Measurements from ENCODE around the gene FKBP1A.

DNA sequence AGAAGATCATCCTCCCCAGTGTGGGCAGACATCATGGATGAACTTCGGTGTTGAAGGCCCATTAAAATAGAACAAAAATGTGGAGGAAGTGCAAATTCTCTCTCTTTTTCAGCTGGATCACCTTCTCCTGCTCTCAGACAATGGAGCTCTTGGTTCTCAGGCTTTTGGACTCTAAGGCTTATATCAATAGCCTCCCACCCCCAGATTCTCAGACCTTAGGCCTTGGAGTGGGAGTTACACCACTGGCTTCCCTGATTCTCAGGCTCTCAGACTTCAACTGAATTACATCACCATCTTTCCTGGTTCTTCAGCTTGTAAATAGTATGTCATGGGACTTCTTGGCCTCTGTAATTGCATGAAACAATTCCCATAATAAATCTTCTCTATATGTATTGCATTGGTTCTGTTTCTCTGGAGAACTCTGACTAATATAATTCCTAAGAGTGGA is 37.2 kb upstream of the FKBP1A start:
- TF ChIP-seq GABPA (IDR thresholded peaks at IDR 0.05; ENCODE audit: low read depth) (no peak), POLR2AphosphoS5 (IDR thresholded peaks at IDR 0.05; ENCODE audit: low read depth) (no peak), SPI1 (IDR thresholded peaks at IDR 0.05; ENCODE audit: borderline replicate concordance, low read depth) (no peak)
- TF ChIP-seq, protein P1, sequence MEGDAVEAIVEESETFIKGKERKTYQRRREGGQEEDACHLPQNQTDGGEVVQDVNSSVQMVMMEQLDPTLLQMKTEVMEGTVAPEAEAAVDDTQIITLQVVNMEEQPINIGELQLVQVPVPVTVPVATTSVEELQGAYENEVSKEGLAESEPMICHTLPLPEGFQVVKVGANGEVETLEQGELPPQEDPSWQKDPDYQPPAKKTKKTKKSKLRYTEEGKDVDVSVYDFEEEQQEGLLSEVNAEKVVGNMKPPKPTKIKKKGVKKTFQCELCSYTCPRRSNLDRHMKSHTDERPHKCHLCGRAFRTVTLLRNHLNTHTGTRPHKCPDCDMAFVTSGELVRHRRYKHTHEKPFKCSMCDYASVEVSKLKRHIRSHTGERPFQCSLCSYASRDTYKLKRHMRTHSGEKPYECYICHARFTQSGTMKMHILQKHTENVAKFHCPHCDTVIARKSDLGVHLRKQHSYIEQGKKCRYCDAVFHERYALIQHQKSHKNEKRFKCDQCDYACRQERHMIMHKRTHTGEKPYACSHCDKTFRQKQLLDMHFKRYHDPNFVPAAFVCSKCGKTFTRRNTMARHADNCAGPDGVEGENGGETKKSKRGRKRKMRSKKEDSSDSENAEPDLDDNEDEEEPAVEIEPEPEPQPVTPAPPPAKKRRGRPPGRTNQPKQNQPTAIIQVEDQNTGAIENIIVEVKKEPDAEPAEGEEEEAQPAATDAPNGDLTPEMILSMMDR (IDR thresholded peaks at IDR 0.05; ENCODE audit: insufficient read depth, low read length) = no peak
- TF ChIP-seq, protein P2, sequence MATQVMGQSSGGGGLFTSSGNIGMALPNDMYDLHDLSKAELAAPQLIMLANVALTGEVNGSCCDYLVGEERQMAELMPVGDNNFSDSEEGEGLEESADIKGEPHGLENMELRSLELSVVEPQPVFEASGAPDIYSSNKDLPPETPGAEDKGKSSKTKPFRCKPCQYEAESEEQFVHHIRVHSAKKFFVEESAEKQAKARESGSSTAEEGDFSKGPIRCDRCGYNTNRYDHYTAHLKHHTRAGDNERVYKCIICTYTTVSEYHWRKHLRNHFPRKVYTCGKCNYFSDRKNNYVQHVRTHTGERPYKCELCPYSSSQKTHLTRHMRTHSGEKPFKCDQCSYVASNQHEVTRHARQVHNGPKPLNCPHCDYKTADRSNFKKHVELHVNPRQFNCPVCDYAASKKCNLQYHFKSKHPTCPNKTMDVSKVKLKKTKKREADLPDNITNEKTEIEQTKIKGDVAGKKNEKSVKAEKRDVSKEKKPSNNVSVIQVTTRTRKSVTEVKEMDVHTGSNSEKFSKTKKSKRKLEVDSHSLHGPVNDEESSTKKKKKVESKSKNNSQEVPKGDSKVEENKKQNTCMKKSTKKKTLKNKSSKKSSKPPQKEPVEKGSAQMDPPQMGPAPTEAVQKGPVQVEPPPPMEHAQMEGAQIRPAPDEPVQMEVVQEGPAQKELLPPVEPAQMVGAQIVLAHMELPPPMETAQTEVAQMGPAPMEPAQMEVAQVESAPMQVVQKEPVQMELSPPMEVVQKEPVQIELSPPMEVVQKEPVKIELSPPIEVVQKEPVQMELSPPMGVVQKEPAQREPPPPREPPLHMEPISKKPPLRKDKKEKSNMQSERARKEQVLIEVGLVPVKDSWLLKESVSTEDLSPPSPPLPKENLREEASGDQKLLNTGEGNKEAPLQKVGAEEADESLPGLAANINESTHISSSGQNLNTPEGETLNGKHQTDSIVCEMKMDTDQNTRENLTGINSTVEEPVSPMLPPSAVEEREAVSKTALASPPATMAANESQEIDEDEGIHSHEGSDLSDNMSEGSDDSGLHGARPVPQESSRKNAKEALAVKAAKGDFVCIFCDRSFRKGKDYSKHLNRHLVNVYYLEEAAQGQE (IDR thresholded peaks at IDR 0.05; ENCODE audit: insufficient replicate concordance, low read depth) = no peak
